SK-N-DZ (cell line): ENCODE results near the gene SCAF1.
"Not testable (repeated sequence)": the region's sequence is repeated elsewhere in the genome, so short reads cannot be mapped to it uniquely, and the experiment has no call there.

Experiments used
- DNase-seq: peaks from one replicate; pipeline ENCODE4 v3.0.0-alpha.2; 2015; ENCODE audit warnings: low spot score

The SCAF1 gene

GRCh38 chr19:49616532-49616931 lies 25.5 kb upstream of the SCAF1 start:
- DNase-seq: no peak

DNA sequence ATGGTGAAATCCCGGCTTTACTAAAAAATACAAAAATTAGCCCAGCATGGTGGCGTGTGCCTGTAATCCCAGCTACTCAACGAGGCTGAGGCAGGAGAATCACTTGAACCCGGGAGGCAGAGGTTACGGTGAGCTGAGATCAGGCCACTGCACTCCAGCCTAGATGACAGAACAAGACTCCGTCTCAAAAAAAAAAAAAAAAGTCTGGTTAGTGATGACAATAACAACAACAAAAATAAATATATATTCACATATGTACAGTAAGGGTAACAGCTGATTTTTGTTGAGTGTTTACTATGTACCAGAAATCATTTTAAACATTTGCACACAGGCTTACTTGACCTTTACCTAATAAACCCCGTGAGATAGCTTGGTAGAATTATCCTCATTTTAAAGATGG lies 25.1 kb upstream of the SCAF1 start:
- DNase-seq: no peak

DNA sequence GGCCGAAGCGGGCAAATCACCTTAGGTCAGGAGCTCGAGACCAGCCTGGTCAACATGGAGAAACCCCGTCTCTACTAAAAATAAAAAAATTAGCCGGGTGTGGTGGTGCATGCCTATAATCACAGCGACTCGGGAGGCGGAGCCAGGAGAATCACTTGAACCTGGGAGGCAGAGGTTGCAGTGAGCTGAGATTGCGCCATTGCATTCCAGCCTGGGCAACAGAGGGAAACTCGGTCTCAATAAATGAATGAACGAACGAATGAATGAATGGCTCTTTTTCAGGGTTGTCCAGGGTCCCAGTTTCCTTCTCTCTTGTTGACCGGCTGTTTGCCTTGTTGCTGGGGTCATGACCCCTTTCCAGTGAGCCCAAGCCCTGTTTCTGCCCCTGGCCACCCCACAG lies 24.1 kb upstream of the SCAF1 start:
- DNase-seq: not testable (repeated sequence)

DNA sequence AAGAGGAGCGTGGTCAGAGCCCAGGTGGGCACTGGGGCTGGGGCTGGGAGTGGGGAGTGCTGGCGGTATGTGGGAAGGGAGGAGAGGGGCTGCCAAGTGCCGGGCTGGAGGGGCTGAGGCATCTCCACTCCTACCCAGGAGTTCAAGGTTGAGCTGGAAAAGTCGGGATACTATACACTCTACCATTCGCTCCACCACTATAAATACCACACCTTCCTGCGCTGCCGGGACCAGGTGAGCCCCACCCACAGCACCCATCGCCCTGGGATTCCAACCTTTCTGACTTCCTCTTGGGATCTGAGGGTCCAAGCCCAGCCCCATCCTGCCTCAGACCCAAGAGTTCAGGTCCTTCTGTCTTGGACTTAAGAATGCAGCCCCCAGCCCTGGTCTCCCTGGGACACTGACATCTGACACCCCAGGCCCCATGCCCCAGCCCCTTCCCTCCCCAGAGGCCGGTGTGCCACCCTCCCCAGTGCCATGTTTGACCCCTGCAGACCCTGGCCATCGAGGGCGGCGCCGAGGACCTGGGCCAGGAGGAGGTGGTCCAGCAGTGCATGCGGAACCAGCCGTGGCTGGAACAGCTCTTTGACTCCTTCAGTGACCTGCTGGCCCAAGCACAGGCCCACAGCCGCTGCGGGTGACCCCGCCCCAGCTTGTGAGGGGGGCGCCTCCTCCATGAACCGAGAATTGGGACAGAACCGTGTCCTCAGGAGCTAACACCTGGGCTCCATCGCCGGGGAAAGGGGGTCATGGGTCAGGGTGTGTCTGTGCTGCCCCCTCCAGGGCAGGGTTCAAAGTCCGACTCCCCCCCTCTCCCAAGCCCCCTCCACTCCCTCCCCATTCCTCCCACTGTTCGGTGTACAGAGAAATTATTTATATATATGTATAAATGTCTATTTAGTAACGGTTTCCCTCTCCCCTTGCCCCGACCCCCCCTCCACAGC lies 16.8 kb upstream of the SCAF1 start:
- no peak for DNase-seq

DNA sequence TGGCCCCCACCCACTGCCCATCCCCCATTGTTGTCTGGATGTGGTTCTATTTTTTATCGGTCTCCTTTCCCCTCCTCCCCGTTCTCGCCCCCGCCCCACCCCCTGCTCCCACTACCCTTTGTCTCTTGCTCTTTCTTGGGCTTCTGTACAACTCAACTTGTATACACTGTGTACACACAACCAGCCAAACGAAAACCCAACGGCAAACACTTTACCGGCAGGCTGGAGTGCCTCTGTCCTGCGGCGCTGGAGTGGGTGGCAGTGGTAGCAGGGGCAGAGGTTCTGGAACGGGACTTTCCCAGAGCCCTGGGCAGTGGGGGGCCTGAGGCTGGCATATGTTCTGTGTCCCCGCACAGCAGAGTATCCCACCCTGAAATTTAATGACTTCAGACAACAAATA lies 15.8 kb upstream of the SCAF1 start:
- no peak for DNase-seq

- no peak for DNase-seq
Observed at GRCh38 chr19:49629659-49630058, 12.3 kb upstream of the SCAF1 start.

DNA sequence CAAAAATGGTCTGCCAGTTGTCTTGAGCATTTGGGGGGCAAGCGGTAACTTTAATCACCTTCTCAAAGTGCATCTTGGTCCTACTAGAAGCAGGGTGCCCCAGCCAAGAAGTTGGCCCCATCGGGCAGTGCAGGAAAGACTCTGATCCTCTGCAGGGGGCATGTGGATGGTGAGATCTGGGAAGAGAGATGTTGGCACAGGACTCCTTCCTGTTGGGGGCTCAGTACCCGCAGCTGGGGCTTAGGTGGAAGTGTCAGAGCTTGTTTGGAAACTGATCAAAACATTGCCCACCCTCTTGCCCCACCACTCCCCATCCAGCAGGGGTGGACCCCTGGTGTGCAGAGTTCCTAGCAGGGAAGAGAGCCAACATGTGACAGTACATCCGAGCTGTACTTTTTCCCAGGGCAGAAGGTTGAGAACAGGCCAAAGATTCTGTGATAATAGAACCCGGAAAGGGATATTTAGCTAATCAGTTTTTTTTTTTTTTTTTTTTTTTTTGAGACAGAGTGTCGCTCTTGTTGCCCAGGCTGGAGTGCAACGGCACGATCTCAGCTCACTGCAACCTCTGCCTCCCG lies 10.9 kb upstream of the SCAF1 start:
- DNase-seq: no peak

- no peak for DNase-seq
Observed at GRCh38 chr19:49631610-49632192, 10.3 kb upstream of the SCAF1 start.

DNA sequence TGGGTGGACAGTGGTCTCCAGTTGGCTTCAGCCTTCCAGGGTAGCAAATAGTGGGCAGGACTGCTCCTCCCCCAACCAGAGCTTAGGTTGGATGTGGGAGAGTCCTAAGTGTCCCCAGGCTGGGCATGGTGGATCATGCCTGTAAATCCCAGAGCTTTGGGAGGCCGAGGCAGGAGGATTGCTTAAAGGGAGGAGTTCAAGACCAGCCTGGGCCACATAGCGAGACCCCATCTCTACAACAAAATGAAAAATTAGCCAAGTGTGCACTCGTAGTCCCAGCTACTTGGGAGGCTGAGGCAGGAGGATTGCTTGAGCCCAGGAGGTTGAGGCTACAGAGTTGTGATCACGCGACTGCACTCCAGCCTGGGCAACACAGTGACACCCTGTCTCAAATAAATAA lies 9.4 kb upstream of the SCAF1 start:
- DNase-seq: no peak

- not testable (repeated sequence) for DNase-seq
Observed at GRCh38 chr19:49633273-49633672, 8.7 kb upstream of the SCAF1 start.

DNA sequence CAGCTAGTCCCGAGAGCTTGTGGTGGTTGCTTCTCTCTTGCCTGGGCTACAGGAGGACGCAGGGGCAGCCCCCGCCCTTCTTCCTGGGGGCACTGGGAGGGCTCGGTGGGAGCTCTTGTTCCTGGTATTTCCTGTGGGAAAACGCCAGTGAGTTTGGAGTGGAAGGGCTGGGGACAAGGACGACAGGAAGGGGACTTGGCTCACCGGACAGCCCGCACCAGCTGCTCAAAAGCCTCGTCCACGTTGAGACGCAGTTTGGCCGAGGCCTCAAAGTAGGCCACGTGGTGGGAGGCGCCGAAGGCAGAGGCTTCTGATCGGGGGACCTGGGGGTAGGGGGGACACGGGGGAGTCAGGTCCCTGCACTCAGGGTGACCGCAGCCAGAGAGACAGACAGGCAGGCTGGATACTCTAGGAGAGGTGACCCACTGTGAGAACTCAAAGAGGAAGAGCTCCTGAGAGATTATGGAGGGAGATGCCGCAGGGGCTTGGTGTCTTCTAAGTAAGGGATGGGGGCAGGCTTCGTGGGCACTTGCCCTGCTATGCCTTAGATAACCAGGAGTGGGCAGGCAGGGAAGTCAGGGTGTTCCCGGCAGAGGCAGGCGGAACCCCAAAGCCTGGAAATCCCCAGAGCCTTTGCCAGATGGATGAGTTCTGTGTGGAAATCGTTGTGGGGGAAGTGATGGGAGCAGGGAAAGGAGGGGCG lies 6.3 kb upstream of the SCAF1 start:
- DNase-seq: peak; percentile 18

DNA sequence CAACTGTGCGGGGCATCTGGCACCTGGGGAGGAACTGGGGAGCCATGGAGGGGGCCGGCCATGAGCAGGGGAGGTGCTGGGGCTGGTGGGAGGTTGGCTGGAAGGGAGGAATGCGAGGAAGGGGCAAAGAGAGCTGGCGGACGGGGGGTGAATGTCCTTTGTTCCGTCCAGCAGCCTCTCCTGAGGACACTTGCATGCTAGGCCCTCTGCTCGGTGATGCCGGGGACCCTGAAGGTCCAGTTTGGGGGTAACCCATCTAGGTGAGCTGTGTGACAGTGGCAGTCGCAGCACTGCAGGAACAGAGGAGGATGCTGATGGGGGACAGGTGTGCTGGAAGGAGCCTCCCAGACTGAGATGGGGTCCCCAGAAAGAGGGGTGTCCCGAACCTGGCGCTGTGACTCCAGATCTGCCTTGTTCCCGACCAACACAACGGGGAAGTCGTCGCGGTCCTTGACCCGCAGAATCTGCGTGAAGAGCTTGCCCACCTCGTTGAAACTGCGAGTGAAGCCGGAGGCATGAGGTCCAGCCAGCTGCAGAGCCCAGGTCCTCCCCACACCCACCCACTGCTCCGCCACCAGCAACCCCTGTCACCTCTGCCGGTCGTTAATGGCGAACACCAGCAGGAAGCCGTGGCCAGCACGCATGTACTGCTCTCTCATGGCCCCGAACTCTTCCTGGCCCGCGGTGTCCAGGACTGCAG lies 5.6 kb upstream of the SCAF1 start:
- no peak for DNase-seq

DNA sequence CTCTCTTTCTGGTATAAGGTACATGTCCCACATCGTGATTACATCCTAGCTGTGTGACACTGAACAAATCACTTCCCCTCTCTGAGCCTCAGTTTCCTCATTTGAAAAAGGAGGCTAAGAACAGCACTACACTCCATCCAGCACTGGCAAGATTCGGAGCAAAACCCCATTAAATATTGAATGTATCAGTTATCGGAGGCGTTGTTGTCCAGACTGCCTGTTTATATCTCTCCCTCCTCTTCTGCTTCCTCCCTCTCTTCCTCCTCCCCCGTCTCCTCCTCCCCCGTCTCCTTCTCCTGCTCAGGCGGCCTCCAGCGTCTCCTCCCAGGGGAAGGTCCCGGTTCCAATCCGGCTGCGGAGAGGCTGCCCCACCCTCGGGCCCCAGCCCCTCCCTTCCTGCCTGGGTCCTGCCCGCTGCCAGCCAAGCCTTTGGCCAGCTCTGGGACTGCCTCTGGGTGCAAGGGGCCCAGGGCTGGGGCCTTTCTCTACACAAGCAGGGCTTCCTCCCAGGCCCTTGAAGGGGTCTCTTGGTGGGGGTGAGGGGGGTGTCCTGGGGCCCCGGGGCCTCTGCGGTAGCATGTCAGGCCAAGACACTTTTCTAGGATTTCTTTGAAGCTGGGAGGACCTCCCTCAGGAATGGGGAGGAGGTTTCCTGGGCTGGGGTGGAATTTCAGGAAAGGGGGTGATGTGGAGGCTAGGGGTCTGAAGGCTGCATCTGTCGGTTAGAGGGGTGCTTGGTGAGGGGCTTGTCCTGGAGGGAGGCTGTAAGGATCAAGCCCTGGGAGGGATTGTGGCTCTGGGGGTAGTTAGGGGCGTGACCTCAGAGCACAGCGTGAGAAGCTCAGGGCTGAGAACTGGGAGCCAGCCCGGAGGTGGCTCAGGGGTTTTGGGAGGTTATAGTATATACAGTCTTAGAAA lies 3.9 kb upstream of the SCAF1 start:
- DNase-seq: peak; percentile 15

- DNase-seq: peak; percentile 10
Observed at GRCh38 chr19:49639401-49640112, 2.5 kb upstream of the SCAF1 start.

DNA sequence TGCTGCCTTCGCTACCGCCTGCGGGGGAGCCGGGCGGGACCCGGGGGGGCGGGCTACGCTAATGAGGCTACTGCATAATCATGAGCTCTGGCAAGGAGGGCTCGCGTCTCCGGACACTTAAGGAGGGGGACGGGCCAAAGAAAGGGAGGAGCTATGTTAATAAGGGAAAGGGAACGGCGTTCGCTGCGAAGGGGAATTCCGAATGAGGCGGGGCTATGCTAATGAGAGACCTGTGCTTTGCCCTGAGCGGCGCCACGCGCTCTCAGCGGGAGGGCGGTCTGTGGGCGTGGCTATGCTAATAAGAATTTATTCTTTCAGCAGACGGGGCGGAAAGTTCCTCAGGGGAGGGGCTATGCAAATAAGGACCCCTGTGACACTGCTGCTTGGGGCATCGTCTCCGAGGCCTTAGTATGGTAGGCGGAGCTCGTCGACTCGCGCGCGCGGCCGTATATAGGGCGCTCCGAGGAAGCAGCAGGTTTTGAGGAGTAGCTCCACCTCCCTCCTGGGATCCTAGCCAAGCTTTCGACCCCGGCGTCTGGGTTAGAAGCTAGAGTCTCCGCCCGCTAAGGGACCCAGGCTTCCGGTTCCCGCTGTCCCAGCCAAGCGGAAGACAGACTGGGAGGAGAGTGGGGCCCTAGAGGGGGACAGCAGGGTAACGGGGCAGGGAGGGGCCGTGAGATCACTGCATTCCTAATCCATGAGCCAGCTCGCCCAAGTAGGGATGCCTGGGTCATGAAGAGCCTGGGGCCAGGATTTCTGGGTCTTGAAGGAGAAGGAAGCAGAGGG lies 1.7 kb upstream of the SCAF1 start, which contains the start of gene RRAS:
TSS of gene RRAS (minus strand) at position 31 of the 786 bp plus-strand sequence. CDS start 45 bp downstream, outside the sequence.
- DNase-seq: peak; percentile 98

DNA sequence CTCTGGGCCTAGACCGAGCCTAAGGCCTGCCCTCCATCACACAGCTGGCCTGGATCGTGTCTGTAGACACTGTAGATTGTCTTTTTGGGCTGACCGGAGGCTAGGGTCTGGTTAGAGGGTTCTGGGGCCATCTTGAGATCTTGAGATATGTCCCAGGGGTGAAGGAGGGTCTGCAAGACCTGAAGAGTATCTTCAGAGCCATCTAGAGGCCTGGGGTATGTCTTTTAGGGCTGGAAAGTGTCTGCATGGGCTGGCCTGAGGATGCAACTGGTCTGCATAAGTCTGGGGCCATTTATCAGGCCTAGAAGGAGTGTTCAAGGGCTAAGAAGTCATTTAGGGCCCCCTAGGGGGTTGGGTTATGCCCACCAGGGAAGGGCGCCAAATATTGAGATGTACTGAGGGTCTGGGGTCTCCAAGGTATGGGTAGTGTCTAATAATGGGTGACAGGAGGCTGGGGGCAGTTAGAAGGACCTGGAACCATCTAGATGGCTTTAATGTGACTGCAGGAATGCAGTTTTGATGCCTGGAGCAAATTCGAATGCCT lies 555 bp downstream of the SCAF1 start:
- peak; percentile 77 for DNase-seq

GRCh38 chr19:49643466-49643865 lies 1.5 kb downstream of the SCAF1 start:
- DNase-seq: no peak

GRCh38 chr19:49645592-49645991 lies 3.6 kb downstream of the SCAF1 start:
- DNase-seq: no peak
